Skeletal muscle cell (primary cell): ENCODE data around the gene BRAF.
A peak's percentile ranks its signal among the peaks of the same experiment; 100 is the strongest.
"Not testable (repeated sequence)": the region's sequence is repeated elsewhere in the genome, so short reads cannot be mapped to it uniquely, and the experiment has no call there.

ENCODE experiments used
- DNase-seq: peaks from one replicate; pipeline ENCODE4 v3.0.0-alpha.2; 2010; ENCODE audit warnings: low read depth
- H3K4me3 ChIP-seq: 2 replicates; pipeline ENCODE4 v1.5.1; 2011; ENCODE audit warnings: low read depth, mild to moderate bottlenecking, control low read depth, low read length, moderate library complexity

BRAF gene

DNA sequence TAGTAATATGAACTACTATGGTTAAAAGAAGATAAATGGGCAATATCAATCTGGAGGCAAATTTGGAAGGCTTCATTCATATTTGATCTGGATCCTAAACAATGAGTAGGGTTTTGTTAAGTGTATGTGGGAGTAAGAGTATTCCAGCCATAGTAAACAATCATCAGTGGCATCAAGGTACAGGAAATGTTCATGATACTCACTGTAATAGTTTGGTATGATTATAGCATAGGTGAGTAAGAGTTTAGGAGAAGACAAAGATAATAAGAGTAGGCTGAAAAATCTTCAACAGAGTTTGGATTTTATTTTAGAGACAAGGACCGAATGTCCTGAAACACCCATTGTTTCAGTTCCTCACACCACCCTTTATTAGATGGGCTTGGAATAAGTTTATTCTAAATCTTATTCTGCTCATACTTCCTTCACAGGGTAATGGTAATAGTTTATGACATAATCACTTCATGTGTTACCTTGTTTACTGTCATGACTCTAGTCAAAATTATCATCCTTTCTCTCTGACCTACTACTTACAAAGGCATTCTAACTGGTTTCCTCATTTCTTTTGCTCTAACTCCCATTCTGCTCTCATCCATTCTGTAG lies 38.9 kb downstream of the BRAF start:
- no peak for DNase-seq
- no peak overlapping the region for H3K4me3 ChIP-seq

DNA sequence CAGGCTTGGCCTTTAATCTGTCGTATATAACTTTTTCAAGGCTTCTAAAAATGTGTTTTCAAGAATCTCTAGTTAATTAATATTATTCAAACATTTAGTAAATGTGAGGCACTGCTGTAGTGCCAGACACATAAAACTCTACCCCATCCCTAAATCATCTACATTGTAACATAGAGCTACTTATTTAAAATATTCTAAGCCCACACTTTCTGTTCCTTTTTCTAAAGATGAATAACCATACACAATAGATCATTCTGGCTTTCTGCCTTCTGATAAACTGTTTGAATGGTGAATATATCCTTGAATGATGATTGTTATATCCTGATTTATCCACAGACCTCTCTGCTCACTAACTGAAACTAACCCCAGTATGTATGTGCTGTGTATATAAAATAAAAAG lies 41.4 kb downstream of the BRAF start:
- no peak overlapping the region for H3K4me3 ChIP-seq
- DNase-seq: no peak

DNA sequence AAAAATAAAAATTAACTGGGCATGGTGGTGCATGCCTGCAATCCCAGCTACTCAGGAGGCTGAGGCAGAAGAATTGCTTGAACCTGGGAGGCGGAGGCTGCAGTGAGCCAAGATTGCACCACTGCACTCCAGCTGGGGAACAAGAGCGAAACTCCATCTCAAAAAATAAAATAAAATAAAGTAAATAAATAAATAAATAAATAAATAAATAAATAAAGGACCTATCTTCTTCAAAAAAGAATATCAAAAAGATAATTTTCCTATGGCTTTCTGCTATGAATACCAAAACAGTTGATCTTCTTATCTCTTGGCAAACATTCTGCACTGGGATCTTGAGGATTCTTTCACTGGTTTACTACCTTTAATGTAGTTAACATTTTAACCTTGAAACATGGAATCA lies 41.9 kb downstream of the BRAF start:
- not testable (repeated sequence) for H3K4me3 ChIP-seq, DNase-seq

DNA sequence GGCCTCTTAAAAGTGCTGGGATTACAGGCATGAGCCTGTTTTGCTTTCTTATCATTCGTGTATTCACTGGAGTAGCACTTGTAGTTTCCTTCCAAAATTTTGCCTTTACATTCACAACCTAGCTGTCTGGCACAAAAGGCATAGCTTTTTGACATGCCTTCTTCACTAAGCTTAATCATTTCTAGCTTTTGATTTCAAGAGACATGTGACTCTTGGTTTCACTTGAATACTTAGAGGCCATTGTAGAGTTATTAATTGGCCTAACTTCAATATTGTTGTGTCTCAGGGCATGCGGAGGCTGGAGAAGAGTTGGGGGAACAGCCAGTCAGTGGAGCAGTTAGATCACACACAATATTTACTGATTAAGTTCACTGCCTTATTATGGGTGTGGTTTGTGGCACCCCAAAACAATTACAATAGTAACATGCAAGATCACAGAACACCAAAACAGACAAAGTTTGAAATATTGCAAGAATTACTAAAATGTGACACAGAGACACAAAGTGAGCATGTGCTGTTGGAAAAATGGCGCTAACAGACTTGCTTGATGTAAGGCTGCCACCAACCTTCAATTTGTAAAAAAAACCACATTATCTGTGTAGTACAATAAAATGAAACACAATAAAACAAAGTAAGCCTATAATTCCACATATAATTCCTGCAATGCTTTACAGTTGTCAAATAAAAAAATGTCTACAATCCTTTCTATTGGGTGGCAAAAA lies 43.1 kb downstream of the BRAF start:
- H3K4me3 ChIP-seq: no peak overlapping the region
- no peak for DNase-seq

DNA sequence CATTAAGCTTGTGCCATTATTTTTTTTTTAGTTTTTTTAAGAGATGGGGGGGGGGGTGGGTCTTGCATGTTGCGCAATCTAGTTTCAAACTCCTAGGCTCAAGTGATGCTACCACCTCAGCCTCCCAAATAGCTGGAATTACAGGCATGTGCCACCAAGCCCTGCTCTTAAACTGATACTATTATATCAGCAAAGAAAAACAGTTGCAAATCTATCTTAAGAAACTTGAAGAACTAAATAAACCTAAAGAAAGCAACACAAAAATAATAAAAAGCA lies 47.5 kb downstream of the BRAF start:
- H3K4me3 ChIP-seq: no peak overlapping the region
- DNase-seq: no peak

DNA sequence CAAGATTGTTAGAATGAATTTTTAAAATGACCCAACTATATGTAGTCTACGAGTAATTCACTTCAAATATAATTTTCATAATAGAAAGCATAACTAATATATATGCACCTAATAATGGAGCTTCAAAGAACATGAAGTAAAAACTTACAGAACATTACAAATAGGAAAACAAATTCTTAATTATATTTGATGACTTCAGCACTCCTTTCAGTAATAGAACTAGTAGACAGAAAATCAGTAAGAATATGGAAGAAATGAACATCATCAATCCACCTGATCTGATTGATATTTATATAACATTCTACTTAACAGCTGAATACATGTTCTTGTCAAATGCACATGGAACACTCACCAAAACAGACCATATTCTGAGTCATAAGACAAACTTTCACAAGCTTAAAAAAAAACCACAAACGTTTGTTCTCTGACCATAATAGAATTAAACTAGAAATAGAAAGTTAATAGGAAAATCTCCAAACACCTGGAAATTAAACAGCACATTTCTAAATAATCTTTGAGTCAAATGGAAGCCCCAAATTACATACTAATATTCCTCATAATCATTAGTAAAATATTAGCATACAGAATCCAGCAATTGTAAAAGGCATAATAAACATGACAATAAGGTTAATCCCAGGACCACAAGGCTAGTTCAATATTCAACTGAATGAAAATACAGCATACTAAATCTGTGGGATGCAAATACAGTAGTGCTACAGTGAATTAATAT lies 48.0 kb downstream of the BRAF start:
- DNase-seq: peak; percentile 33
- H3K4me3 ChIP-seq: no peak overlapping the region

DNA sequence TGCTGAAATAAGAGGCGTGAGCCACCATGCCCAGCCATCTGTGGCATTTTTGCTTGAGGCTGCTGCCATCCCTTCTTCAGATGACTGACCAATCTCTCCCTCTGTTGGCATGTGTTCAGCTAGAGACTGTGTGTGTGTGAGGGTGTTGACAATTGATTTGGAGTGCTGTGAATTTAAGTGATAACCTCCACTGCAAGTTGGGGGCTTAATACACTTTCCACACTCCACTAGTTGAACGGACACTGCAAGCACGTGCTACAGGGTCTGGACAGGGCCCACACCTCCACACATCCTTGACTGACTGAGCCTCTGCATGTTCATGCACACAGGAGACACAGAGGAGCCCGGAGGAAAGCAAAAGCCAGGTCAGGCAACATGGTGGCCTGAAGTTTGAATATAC lies 51.3 kb downstream of the BRAF start:
- H3K4me3 ChIP-seq: no peak overlapping the region
- DNase-seq: no peak

DNA sequence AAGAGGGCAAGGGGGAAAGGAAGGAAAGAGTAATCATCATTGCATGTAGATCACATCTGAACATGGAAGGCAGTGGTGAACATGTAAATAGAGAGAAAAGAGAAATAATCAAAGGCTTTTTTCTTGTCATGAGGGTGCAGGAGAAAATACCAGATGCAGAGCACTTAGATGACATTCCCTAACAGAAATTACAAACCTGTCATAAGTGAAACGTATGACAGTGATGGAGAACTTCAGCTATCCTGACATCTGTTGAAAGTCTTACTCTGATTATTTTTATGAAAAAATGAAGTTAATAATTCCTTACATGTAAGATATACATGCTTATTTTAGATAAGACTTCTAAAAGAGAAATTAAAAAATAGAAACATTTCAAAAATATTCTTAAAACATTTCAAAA lies 54.7 kb downstream of the BRAF start:
- no peak for DNase-seq

DNA sequence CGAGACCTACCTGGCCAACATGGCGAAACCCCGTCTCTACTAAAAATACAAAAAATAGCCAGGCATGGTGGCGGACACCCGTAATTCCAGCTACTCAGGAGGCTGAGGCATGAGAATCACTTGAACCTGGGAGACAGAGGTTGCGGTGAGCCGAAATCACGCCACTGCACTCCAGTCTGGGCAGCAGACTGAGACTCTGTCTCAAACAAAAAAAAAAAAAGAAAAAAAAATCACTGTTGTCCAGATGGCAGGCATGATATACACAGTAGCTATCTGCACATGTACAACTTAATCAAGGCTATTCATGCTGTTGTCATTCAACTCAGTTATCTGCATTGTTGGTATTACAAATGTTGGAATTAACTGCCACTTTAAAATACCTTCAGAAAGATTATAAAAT lies 55.3 kb downstream of the BRAF start:
- DNase-seq: no peak
- no peak overlapping the region for H3K4me3 ChIP-seq

More for the DNA sequence above, 54.7 kb downstream of the BRAF start:
- no peak overlapping the region for H3K4me3 ChIP-seq

DNA sequence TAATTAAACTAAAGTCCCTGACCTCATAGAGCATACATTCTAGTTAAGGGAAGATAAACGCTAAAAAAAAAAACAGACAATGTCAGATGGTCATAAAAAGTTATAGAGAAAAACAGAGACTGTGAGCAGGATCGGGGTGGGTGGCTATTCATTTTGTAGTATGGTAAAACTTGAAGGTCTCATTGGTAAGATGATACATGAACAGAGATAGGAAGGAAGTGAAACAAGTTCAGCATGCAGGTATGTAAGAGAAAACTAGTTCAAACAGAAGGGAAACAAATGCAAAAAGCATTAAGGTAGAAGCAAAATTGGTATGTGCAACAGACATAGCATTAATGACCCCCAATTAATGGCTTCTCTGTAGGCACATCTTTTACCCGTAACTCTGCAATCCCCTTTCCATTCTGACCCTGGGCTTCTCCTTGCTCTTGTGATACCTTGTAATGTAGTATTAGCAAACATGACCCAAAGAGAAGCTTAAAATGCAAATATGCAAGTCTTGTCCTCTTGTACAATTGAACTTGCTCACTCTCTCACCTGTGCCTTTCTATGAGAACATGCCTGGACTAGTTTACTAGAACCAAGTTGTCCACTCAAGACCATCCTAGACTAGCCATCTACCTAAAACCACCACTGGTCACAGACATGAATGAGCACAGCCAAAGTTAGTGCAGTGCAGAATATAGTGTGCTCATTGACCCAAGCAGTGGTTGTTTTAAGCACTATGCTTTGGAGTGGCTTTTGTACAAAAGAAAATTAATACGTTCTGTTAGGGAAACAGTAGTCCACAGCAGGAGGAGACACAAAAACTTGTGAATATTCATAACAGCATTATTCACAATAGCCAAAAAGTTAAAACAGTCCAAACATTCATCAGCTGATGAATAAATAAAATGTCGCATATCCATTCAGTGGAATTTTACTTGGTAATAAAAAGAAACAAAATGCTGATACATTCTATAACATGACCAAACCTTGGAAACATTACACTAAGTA lies 57.0 kb downstream of the BRAF start:
- H3K4me3 ChIP-seq: no peak overlapping the region
- DNase-seq: no peak

DNA sequence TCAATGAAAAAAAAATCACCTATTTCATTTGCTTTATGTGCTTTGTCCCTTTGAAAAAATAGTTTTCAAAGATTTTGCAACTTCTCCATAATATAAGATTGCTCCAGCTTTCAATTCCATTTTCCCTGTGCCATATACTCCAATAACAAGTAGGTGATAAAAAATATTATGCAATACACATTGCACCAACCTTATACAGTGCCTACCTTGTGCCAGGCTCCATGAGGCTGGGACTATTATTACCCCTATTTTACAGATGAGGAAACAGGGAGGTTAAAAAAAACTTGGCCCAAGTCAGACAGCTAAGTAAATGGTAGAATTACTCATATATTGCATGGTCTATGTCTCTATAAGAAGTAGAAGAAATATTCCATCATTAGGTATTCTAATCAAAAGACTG lies 57.8 kb downstream of the BRAF start:
- H3K4me3 ChIP-seq: no peak overlapping the region
- no peak for DNase-seq

DNA sequence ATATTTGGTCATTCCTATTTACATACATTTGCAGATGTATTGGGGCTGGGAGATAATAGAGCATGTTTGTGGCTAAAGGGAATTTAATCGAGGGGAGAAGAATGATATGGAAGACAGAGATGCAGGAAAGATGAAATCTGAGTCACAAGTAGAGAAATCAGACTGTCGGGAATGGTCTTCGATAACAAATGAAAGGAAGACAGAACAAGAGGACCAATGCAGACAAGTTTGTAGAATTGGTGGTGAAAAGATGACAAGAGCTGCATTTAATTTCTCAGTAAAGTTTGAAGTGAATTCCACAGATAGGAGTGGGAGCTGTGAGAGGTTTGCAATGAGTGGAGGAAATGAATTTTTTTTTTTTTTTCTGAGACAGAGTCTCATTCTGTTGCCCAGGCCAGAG lies 60.0 kb downstream of the BRAF start:
- H3K4me3 ChIP-seq: no peak overlapping the region
- no peak for DNase-seq

DNA sequence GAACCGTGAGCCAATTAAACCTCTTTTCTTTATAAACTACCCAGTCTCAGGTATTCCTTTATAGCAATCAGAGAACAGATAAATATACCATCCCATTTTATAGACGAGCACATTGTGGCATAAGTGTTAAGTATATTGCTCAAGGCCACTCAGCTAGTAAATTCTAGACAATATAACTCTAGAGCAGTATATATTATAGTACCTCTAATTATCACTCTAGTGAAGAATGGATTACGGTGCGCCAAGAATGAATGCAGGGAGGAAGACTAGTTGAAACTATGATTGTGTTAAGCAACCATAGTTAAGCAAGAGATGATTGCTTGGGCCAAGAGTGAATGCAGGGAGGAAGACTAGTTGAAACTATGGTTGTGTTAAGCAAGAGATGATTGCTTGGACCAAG lies 60.9 kb downstream of the BRAF start:
- no peak overlapping the region for H3K4me3 ChIP-seq
- no peak for DNase-seq

DNA sequence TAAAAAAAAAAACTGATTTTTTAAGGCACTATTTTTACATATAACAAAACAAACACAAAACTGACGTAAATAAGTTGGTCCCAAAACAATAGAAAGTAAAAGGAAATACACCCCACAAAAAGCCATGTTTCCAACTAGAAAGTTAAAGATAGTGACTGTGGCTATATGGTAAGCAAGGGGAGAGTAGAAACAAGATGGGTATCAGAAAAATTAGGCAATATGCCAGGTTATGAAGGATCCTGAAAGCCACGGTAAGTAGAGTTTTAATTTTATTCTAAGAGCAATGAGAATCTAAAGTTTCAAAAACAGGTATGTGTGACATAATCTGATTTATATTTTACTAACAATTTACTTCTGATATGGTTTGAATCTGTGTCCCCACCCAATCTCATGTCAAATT lies 61.5 kb downstream of the BRAF start:
- no peak for DNase-seq
- no peak overlapping the region for H3K4me3 ChIP-seq

DNA sequence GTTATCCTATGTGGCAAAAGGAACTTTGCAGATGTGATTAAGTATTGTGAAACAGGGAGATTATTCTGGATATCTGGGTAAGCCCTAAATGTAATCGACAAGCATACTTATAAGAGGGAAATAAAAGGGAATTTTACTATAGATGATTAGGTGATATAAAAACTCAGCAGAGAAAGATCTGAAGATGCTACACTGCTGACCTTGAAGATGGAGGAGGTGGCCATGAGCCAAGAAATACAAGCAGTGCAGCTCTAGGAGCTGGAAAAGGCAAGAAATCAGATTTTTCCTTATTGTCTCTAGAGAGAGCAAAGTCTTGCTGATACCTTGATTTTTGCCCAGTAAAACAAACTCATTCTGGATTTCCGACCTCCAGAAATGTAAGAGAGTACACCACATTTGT lies 67.7 kb downstream of the BRAF start:
- no peak for DNase-seq
- H3K4me3 ChIP-seq: no peak overlapping the region

DNA sequence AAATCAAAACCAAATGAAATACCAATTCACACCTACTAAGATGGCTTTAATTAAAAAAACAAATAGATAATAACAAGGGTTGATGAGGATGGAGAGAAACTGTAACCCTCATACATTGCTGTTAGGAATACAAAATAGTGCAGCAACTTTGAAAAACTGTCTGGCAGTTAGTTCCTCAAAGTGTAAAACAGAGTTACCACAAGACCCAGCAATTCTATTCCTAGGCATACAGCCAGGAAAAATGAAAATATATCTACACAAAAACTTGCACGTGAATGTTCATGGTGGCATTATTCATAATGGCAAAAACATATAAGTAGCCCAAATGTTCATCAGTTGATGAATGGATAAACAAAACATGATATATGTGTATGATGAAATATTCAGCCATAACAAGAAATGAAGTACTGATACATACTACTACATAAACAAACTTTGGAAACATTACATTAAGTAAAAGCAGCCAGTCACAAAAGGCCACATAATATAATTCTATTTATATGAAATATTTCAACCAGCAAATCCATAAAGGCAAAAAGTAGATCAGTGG lies 83.5 kb downstream of the BRAF start:
- DNase-seq: no peak
- no peak overlapping the region for H3K4me3 ChIP-seq

DNA sequence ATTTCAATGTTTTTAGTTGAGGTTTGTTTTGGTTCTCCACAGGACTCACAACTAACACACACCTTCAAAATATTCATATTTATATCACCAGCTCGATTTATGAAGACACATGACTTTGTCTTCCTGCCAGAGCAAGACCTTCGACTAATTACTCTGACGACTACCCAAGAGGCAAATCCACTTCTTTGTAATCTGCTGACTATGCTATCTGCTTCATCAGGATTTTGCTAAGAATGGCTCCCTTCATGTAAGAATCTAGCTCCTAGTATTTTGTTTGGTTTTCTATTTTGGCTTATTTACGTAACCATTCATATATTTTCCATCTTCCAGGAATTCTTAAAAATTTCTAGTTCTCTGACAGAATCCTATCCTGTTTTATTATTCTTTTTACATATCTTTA lies 93.0 kb downstream of the BRAF start:
- H3K4me3 ChIP-seq: no peak overlapping the region
- no peak for DNase-seq

DNA sequence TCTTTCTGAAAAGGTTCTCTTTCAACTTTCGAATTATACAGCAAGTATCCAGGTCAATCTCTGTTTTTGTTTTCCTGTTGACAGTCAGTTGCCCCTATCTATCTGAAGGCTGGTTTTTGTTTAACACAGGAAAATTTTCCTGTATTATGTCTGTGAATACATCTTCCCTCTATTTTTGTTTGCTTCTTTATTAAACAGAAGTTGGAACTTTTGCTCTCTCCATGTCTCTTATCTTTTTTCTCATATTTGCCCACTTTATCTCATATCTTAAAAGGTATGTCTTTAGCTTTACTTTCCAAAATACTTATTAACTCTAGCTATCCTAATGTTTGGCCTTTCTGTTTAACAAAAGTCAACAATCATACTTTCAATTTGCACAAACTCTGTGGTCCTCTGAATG lies 95.0 kb downstream of the BRAF start:
- H3K4me3 ChIP-seq: no peak overlapping the region
- no peak for DNase-seq

DNA sequence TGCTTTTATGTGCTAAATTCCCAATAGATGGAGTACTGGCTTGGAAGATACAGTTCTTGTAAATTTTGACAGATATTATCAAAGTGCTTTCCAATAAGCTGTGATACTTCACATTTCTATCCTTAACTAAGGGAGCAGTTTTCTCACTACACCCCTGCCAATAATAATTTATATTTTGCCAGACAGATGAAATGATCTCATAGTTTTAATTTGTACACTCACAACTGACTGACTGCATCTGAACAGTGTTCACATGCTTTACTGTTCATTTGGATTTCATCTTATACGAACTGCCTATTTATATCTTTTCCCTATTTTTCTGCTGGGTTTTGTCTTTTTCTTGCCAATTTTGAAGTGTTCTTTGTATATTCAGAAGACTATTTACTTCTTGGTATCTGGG lies 96.0 kb downstream of the BRAF start:
- no peak for DNase-seq
- no peak overlapping the region for H3K4me3 ChIP-seq

DNA sequence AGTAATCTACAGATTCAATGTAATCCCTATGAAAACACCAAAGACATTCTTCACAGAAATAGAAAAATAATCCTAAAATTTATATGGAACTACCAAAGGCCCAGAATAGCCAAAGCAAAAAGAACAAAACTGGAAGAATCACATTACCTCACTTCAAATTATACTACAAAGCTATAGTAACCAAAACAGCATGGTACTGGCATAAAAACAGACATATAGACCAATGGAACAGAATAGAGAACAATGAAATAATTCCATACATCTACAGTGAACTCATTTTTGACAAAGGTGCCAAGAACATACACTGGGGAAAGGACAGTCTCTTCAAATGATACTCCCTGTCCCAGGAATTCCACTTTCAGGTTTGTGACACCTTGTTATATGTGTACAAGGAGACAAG lies 107.3 kb downstream of the BRAF start:
- H3K4me3 ChIP-seq, DNase-seq: not testable (repeated sequence)
